Fibroblast of lung (primary cell): ENCODE data around the gene PIAS1. TPM values are rescaled to one million over a fixed set of nuclear protein-coding genes. Genes with fewer than 3 reads are reported as not detected.

Source experiments
- DNase-seq, 2 donors: peaks; one replicate each; pipeline versions ENCODE4 v3.0.0 to v3.0.0-alpha.2; 2010; ENCODE audit warnings: low read depth in 2 of 2
- H2AFZ ChIP-seq: 2 replicates; pipeline ENCODE4 v1.5.1; 2012; ENCODE audit warnings: low read length, control low read depth, inconsistent platforms
- H3K27ac ChIP-seq: 2 replicates; pipeline ENCODE4 v1.5.1; 2011; ENCODE audit warnings: low read length, control low read depth; ENCODE audit not compliant: insufficient read depth
- H3K27me3 ChIP-seq: 2 replicates; pipeline ENCODE4 v1.5.1; 2011; ENCODE audit warnings: mild to moderate bottlenecking, low read length; ENCODE audit not compliant: control insufficient read depth, insufficient read depth
- H3K36me3 ChIP-seq: 2 replicates; pipeline ENCODE4 v1.5.1; 2011; ENCODE audit warnings: low read length; ENCODE audit not compliant: control insufficient read depth, insufficient read depth
- H3K4me1 ChIP-seq: 2 replicates; pipeline ENCODE4 v1.5.1; 2011; ENCODE audit warnings: low read length; ENCODE audit not compliant: control insufficient read depth, insufficient read depth; ENCODE audit errors: extremely low read depth
- H3K4me2 ChIP-seq: 2 replicates; pipeline ENCODE4 v1.5.1; 2011; ENCODE audit warnings: low read length, control low read depth; ENCODE audit not compliant: insufficient read depth; ENCODE audit errors: extremely low read depth
- H3K4me3 ChIP-seq, 4 experiments: fragments of 200-600 bp in 1 of 4; sonication (generic) in 1 of 4; replicated peaks in 1 of 4; 2 replicates each; pipeline ENCODE4 v1.5.1; 2011 to 2016; ENCODE audit warnings: low read length in 4 of 4, low read depth in 3 of 4, mild to moderate bottlenecking in 3 of 4, control low read depth in 2 of 4, inconsistent platforms in 1 of 4, mixed read lengths in 1 of 4; ENCODE audit not compliant: insufficient read depth in 1 of 4; ENCODE audit errors: control extremely low read depth in 1 of 4
- H3K79me2 ChIP-seq: 2 replicates; pipeline ENCODE4 v1.5.1; 2012; ENCODE audit warnings: mild to moderate bottlenecking, low read length, inconsistent platforms; ENCODE audit not compliant: control insufficient read depth, insufficient read depth
- H3K9ac ChIP-seq: 2 replicates; pipeline ENCODE4 v1.5.1; 2011; ENCODE audit warnings: mild to moderate bottlenecking, low read length, control low read depth; ENCODE audit not compliant: insufficient read depth
- H3K9me3 ChIP-seq: 2 replicates; pipeline ENCODE4 v1.5.1; 2012; ENCODE audit warnings: low read depth, low read length; ENCODE audit not compliant: control insufficient read depth, insufficient read depth
- H4K20me1 ChIP-seq: 2 replicates; pipeline ENCODE4 v1.5.1; 2011; ENCODE audit warnings: low read length; ENCODE audit not compliant: control insufficient read depth, insufficient read depth; ENCODE audit errors: extremely low read depth
- EZH2 ChIP-seq: IDR thresholded peaks from 2 replicates; pipeline ENCODE4 v1.5.1; 2012; ENCODE audit warnings: low read length, control low read depth, mild to moderate bottlenecking; ENCODE audit errors: missing control alignments
- polyA plus RNA-seq, 2 donors: library from polyadenylated mRNA; depleted of rRNA in 1 of 2; stranded (reverse) in 1 of 2; unstranded in 1 of 2; fragments of >200 nt; gene quantifications; 2 replicates each; pipeline ENCODE4 v1.2.1, GENCODE V29; 2011 to 2012; ENCODE audit warnings: missing spikeins in 1 of 2
- total RNA-seq: library from RNA; depleted of rRNA; stranded (reverse); fragments of >200 nt; gene quantifications from 2 replicates; pipeline ENCODE4 v1.2.1, GENCODE V29; 2014
- TF ChIP-seq, protein P1 (sequence below), 2 donors: IDR thresholded peaks in 1 of 2; conservative IDR thresholded peaks in 1 of 2; 1 replicate in 1 of 2; 2 replicates in 1 of 2; pipeline ENCODE4 v1.5.1; 2011 to 2012; ENCODE audit warnings: low read length in 2 of 2, control low read depth in 1 of 2, inconsistent platforms in 1 of 2, low read depth in 1 of 2, mild to moderate bottlenecking in 1 of 2

The PIAS1 gene
- total and polyA plus RNA-seq, 2 donors (not counting 1 experiment from before 2014, with no cell fraction given), result 17.0 to 35.1 TPM

DNA sequence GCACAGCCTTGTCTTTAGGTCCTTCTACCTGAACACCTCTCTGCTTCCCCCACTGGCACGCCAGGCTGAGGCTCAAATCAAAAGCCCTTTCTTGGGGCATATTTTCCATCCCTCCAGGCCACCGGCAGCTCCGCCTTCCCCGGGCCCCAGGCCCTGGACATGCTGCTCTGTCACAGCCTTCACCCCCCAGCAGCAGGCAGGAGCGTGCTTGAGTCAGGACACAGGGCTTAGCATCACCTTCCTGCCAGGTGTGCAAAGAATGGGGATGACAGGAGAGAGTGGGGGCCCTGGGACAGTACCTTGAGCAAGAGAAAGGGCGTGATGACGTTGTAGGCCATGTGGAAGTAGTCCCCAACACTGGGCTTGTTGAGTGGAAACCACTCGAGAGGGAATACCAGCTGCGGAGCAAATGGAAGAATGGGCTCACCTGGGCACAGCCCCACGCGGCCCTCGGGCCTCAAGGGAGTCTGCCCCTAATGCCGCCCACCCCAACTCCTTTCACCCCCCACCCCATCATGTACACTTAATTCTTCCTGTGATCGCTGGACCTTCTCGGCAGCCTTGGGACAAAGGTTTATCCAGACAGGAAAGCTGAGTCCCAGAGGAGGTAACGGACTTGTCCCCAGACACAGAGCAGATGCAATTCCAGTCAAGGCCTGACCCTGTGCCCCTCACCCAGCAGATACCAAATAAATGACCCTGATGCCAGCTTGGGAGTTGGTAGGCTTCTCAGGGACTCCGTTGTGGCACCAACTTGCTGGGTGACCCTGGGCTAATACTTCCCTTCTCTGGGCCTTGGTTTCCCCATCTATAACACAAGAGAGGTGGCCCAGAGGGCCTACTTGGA is 160.1 kb downstream of the PIAS1 start:
- peaks cover 6% of the 10 kb centered on the region for H3K79me2 ChIP-seq
- no peak overlapping the region for H2AFZ ChIP-seq
- H3K27me3 ChIP-seq, result no peaks in the 10 kb centered on the region
- no peak overlapping the region for H3K4me3 ChIP-seq
- no peaks in the 10 kb centered on the region for H3K9me3 ChIP-seq
- peaks cover 2% of the 10 kb centered on the region for H3K36me3 ChIP-seq
- TF ChIP-seq, protein P1, sequence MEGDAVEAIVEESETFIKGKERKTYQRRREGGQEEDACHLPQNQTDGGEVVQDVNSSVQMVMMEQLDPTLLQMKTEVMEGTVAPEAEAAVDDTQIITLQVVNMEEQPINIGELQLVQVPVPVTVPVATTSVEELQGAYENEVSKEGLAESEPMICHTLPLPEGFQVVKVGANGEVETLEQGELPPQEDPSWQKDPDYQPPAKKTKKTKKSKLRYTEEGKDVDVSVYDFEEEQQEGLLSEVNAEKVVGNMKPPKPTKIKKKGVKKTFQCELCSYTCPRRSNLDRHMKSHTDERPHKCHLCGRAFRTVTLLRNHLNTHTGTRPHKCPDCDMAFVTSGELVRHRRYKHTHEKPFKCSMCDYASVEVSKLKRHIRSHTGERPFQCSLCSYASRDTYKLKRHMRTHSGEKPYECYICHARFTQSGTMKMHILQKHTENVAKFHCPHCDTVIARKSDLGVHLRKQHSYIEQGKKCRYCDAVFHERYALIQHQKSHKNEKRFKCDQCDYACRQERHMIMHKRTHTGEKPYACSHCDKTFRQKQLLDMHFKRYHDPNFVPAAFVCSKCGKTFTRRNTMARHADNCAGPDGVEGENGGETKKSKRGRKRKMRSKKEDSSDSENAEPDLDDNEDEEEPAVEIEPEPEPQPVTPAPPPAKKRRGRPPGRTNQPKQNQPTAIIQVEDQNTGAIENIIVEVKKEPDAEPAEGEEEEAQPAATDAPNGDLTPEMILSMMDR (conservative IDR thresholded peaks at IDR 0.05 in 1 of 2, IDR thresholded peaks at IDR 0.05 in 1 of 2; ENCODE audit: low read depth in 1 of 2, low read length in 2 of 2), result no peak
- TF ChIP-seq EZH2, result no peak
- H3K27ac ChIP-seq, result no peak overlapping the region
- no peak overlapping the region for H3K4me2 ChIP-seq
- no peak overlapping the region for H3K9ac ChIP-seq
- H3K4me1 ChIP-seq, result no peaks in the 10 kb centered on the region
- no peaks in the 10 kb centered on the region for H4K20me1 ChIP-seq
- DNase-seq, result no peak

DNA sequence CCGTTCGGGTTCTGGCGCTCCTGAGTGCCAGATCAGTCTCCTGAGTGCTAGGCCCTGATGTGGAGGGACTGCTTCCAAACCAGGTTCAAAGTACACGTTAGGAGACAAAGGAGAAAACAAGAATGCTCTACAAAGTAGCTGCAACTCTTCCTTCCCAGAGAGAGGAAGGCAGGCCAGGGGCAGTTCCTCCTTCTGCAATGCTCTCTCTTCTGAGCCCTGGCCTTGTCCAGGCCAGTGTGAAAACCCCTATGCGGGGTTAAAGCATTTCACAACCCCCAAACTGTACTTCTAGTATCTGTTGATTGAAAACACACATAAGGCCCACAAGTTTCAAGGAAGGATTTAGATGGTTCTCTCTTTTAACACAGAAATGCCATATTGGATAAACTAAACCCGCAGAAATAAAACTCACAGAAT is 160.7 kb downstream of the PIAS1 start:
- Histone ChIP-seq H3K9ac (no peak overlapping the region), H3K27ac (no peak overlapping the region), H2AFZ (no peak overlapping the region), H3K36me3 (peaks cover 2% of the 10 kb centered on the region), H3K79me2 (peaks cover 6% of the 10 kb centered on the region), H3K4me3 (no peak overlapping the region), H3K4me2 (no peak overlapping the region), H4K20me1 (no peaks in the 10 kb centered on the region), H3K4me1 (no peaks in the 10 kb centered on the region), H3K9me3 (no peaks in the 10 kb centered on the region), H3K27me3 (no peaks in the 10 kb centered on the region)
- DNase-seq, result no peak
- TF ChIP-seq, protein P1 (conservative IDR thresholded peaks at IDR 0.05 in 1 of 2, IDR thresholded peaks at IDR 0.05 in 1 of 2; ENCODE audit: low read depth in 1 of 2, low read length in 2 of 2), result no peak

DNA sequence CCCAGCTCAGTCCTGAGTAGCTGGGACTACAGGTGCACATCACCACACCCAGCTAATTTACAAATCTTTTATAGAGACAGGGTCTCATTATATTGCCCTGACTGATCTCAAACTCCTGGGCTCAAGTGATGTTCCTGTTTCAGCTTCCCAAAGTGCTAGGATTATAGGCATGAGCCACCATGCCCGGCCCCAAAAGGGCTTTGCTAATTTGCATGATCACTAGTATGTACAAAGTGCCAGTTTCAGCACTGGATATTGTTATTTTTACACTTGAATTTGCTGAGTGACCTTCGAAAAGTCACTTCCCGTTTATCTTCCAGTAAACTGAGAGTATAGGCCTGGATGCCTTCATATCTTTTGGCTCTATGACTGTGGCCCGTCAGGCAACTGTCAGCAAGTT is 163.2 kb downstream of the PIAS1 start:
- no peaks in the 10 kb centered on the region for H3K27me3 ChIP-seq
- H3K36me3 ChIP-seq, result peaks cover 2% of the 10 kb centered on the region
- H3K4me1 ChIP-seq, result no peaks in the 10 kb centered on the region
- no peak overlapping the region for H3K9ac ChIP-seq
- no peak for DNase-seq
- TF ChIP-seq, protein P1 (conservative IDR thresholded peaks at IDR 0.05 in 1 of 2, IDR thresholded peaks at IDR 0.05 in 1 of 2; ENCODE audit: low read depth in 1 of 2, low read length in 2 of 2), result no peak
- no peak for TF ChIP-seq EZH2
- no peaks in the 10 kb centered on the region for H3K9me3 ChIP-seq
- no peak overlapping the region for H3K4me3 ChIP-seq
- peaks cover 7% of the 10 kb centered on the region for H3K79me2 ChIP-seq
- no peak overlapping the region for H3K4me2 ChIP-seq
- H3K27ac ChIP-seq, result no peak overlapping the region
- no peak overlapping the region for H2AFZ ChIP-seq
- peaks cover 1% of the 10 kb centered on the region for H4K20me1 ChIP-seq
